ENCODE results near the gene MNAT1.

Gene MNAT1

GRCh38 chr14:60946773-60947172, 212.2 kb downstream of the MNAT1 start:
- no peak for DNase-seq (ENCODE audit: low spot score)
- TF ChIP-seq, protein P1, sequence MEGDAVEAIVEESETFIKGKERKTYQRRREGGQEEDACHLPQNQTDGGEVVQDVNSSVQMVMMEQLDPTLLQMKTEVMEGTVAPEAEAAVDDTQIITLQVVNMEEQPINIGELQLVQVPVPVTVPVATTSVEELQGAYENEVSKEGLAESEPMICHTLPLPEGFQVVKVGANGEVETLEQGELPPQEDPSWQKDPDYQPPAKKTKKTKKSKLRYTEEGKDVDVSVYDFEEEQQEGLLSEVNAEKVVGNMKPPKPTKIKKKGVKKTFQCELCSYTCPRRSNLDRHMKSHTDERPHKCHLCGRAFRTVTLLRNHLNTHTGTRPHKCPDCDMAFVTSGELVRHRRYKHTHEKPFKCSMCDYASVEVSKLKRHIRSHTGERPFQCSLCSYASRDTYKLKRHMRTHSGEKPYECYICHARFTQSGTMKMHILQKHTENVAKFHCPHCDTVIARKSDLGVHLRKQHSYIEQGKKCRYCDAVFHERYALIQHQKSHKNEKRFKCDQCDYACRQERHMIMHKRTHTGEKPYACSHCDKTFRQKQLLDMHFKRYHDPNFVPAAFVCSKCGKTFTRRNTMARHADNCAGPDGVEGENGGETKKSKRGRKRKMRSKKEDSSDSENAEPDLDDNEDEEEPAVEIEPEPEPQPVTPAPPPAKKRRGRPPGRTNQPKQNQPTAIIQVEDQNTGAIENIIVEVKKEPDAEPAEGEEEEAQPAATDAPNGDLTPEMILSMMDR (IDR thresholded peaks at IDR 0.05; ENCODE audit: extremely low read depth, missing control alignments) = no peak

DNA sequence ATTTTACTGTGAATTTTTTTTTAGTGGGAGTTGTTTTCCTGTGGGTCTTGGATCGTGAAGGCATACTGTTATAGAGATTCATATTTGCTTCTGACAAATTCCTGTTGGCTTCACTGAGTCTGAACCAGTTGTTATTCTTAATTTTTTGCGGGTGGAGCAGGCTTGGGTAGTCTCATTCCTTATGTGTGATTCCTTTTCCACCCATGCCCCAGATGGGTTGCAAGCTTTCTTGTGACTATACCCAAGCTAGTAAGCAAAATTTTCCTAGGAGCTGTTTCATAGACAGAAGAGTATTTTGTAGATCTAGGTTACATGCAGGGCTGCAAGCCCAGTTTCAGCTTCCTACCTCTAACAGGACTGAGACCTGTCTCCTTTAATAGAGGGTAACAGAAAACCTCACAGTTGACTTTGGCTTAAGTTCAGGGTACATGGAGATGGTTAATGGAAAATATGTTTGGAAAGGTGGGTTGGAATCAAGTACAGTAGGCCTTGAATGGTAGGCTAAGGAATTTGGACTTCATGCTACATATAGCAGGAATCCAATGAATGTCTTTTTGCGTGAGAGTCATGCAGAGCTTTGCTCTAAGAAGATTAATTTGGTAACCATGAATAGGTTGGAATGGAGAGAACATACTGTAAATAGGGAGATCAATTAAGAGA, 217.3 kb downstream of the MNAT1 start:
- DNase-seq (ENCODE audit: low spot score) = no peak

GRCh38 chr14:60956202-60956601, 221.6 kb downstream of the MNAT1 start:
- TF ChIP-seq, protein P1 (IDR thresholded peaks at IDR 0.05; ENCODE audit: extremely low read depth, missing control alignments) = no peak
- DNase-seq (ENCODE audit: low spot score) = no peak

More for the DNA sequence above, 217.3 kb downstream of the MNAT1 start:
- TF ChIP-seq, protein P1 (IDR thresholded peaks at IDR 0.05; ENCODE audit: extremely low read depth, missing control alignments) = no peak

GRCh38 chr14:60956632-60957031, 222.1 kb downstream of the MNAT1 start:
- TF ChIP-seq, protein P1 (IDR thresholded peaks at IDR 0.05; ENCODE audit: extremely low read depth, missing control alignments) = no peak
- no peak for DNase-seq (ENCODE audit: low spot score)

GRCh38 chr14:60958146-60958545, 223.6 kb downstream of the MNAT1 start:
- no peak for DNase-seq (ENCODE audit: low spot score)
- TF ChIP-seq, protein P1 (IDR thresholded peaks at IDR 0.05; ENCODE audit: extremely low read depth, missing control alignments) = no peak

DNA sequence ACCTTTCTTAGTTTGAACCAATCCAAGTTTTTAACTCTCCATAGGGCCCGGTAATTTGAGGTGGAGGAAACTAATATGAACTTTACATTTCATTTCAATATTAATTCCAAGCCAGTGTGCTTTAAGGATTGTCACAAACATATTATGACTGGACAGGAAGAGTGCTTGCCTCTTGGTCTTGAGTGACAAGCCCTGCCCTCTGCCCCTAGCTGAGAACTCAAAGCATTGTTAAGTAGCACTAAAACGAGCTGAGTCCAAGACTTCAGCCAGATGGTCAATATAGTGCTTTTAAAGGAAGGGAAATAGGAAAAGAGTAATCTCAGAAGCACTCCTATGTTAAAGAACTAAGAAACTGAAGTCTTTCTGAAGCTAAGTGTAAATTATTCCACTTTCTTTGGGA, 229.2 kb downstream of the MNAT1 start:
- TF ChIP-seq, protein P1 (IDR thresholded peaks at IDR 0.05; ENCODE audit: extremely low read depth, missing control alignments) = no peak
- DNase-seq (ENCODE audit: low spot score) = no peak

- no peak for DNase-seq (ENCODE audit: low spot score)
- TF ChIP-seq, protein P1 (IDR thresholded peaks at IDR 0.05; ENCODE audit: extremely low read depth, missing control alignments) = no peak
Observed at GRCh38 chr14:60964904-60965303, 230.3 kb downstream of the MNAT1 start.
